ENCODE data around the gene SRCAP. TPM values are rescaled to one million over a fixed set of nuclear protein-coding genes. Genes with fewer than 3 reads are reported as not detected.
A peak's percentile ranks its signal among the peaks of the same experiment; 100 is the strongest.

The SRCAP gene
- 26.1 TPM for polyA plus RNA-seq (2013)

DNA sequence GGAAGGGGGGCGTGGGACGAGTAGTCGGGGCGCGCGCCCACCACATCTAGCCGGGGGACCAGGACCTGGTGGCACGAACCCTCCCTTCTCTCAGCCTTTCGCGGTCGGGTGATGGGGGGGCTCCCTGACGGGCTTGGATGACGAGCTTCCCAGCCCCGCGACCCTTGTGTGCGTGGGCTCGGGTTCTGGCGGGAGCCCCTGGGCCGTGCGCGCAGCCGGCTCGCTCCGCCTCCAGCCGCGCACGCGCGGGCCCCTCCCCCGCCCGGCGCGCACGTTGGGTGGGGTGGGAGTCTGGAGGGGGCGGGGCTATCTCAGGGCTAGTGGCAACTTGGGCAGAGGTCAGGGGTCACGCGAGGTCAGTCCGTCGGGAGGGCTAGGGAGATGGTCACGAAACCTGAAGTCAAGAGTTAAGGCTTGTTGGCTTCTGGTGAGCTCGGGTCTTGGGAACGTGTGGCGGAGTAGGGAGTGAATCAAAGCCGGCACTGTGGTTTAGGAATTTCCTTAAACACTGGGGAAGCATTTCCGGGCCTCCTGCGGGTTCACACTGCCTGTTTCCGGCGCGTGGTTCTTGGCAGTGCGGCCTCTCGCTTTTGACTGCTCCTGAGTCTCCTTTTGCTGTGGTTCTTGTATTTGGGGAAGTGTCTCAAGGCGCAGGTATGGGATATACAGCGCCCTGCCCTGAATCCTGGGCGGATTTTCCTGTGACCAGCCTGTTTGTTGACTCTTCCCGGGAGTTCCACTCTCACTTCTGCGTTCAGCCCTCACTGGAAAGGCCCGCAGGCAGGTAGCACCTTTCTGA lies at the start of gene SRCAP:
Gene SRCAP (plus strand): TSS at position 356 of the 799 bp plus-strand sequence. CDS start 1,654 bp downstream, outside the sequence.
- Histone ChIP-seq H3K36me3 (ENCODE audit: control insufficient read depth in 4 of 4, insufficient read depth in 4 of 4, low read length in 3 of 4) (peaks cover 3 to 36% (median 26%) of the 10 kb centered on the region in 4 experiments), H3K4me1 (ENCODE audit: control extremely low read depth in 1 of 4, control insufficient read depth in 4 of 4, insufficient read depth in 4 of 4, low read length in 3 of 4) (peaks cover 5 to 37% (median 35%) of the 10 kb centered on the region in 4 experiments), H3K4me3 (ENCODE audit: control insufficient read depth in 1 of 7, extremely low read depth in 1 of 7, insufficient read depth in 4 of 7, low read depth in 2 of 7, low read length in 6 of 7) (peak within 1 kb of the TSS; percentile 79 to 91 (median 89)), H3K9me3 (ENCODE audit: control extremely low read depth in 1 of 5, control insufficient read depth in 4 of 5, insufficient read depth in 2 of 5, low read depth in 1 of 5, low read length in 4 of 5) (no peaks in the 10 kb centered on the region), H3K27ac (ENCODE audit: insufficient read depth in 1 of 2, low read depth in 1 of 2, low read length in 2 of 2, poor library complexity in 1 of 2, severe bottlenecking in 2 of 2) (peak within 1 kb of the TSS; percentile 99 to 100), H3K27me3 (replicated peaks in 2 of 5; ENCODE audit: control insufficient read depth in 4 of 5, insufficient read depth in 5 of 5, low read length in 4 of 5) (no peaks in the 10 kb centered on the region)
- under 1% methylated on average over 41 of the region's 57 CpGs for WGBS (ENCODE audit: insufficient coverage)
- peak; percentile 52 to 85 (median 80) for DNase-seq
- CTCF ChIA-PET = interaction anchor here (1.0 kb wide), 2 partner anchors 23 to 70 kb away, joined by 3 read pairs; no protein-coding TSS in a partner anchor
- POLR2A ChIA-PET = interaction anchor here (3.3 kb wide), 1 partner anchor 40 kb away, joined by 17 read pairs; the partner anchor contains the start of gene FBRS

DNA sequence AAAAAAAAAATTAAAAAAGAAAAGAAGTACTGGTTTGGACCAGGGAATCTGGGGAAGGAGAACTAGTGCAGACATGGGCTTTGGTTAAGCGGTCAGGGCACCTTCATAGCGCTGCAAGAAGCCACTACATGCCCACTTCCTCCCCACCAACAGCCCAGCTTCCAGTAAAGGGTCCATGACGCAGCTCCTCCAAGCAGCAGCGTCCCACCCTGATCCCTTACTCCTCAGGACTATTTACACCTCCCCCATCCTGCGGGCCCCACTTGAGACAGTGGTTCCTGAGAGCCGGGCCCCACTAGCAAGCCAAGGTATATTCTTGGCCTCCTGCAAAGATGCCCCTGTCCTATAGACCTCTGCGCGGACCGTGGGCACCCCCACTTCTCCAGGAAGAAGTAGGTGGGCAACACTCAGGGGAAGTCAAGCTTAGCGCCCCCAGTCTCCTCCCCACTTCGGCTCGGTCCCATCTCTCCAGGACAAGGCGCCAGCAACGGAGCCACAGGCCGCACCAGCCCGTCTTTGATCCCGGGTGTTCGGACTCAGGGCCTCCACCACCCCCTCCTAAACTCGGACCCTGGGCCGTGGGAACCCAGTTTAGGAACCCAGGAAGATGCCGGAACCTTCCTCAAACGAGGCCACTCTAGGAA lies 49.1 kb upstream of the SRCAP start:
- DNase-seq = peak; percentile 79 to 94 (median 94)
- H3K4me1 ChIP-seq (ENCODE audit: control extremely low read depth in 1 of 4, control insufficient read depth in 4 of 4, insufficient read depth in 4 of 4, low read length in 3 of 4) = peaks cover 6 to 43% (median 32%) of the 10 kb centered on the region in 4 experiments
- H3K4me3 ChIP-seq (ENCODE audit: control insufficient read depth in 1 of 7, extremely low read depth in 1 of 7, insufficient read depth in 4 of 7, low read depth in 2 of 7, low read length in 6 of 7) = peak overlapping the region; percentile 30 to 98 (median 90)
- H3K27ac ChIP-seq (ENCODE audit: insufficient read depth in 1 of 2, low read depth in 1 of 2, low read length in 2 of 2, poor library complexity in 1 of 2, severe bottlenecking in 2 of 2) = peak overlapping the region; percentile 94 to 95
- H3K9me3 ChIP-seq (ENCODE audit: control extremely low read depth in 1 of 5, control insufficient read depth in 4 of 5, insufficient read depth in 2 of 5, low read depth in 1 of 5, low read length in 4 of 5) = no peaks in the 10 kb centered on the region
- CTCF ChIA-PET = interaction anchor here (0.6 to 2.8 kb wide), 12 partner anchors 8 to 558 kb away, joined by 3 to 19 read pairs (median 4); partner anchors contain the start of genes DCTPP1 and FBRS
- H3K36me3 ChIP-seq (ENCODE audit: control insufficient read depth in 4 of 4, insufficient read depth in 4 of 4, low read length in 3 of 4) = peaks cover 5 to 24% (median 20%) of the 10 kb centered on the region in 4 experiments
- 29% methylated on average over 17 of the region's 22 CpGs for WGBS (ENCODE audit: insufficient coverage)
- no peaks in the 10 kb centered on the region for H3K27me3 ChIP-seq (replicated peaks in 2 of 5; ENCODE audit: control insufficient read depth in 4 of 5, insufficient read depth in 5 of 5, low read length in 4 of 5)
- POLR2A ChIA-PET = interaction anchor here (1.0 to 2.8 kb wide), 3 partner anchors 10 to 78 kb away, joined by 5 to 26 read pairs (median 11); partner anchors contain the start of genes FBRS and ZNF688

DNA sequence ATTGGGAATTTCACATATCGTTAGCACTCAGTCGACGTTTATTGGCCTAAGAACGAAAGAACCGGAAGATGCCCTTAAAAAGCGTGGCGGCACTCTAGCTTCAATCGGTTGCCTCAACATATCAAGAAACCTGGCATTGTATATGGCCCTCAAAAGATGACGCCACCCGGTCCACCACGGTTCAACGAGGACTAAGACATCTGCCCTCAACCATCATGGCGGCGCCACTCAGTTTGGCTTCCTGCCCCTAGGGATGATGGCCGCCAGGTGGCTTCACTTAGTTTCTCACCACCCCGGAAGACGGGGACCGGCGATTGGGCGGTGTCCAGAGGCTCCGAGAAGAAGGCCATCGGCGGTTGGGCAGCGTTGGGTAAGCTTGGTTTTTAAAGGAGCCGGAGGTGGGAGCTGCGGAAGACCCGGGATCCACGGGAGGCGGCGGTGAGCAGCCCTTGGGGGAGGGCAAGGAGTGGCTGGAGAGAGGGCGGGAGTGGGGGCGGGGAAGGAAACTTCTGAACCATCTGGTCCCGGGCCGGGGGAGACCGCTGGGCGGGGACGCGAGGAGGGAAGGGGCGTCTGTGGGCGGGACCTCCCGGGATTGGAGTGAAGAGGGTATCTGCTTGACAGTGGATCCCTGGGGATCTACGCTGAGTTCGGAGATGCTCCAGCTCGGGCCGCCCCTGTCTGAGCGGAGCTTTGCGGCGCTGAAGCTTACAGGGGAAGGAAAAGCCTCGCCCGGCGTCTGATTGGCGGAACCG lies 48.4 kb upstream of the SRCAP start, which contains the start of gene PRR14:
Gene PRR14 (plus strand): TSS at position 592 of the 755 bp plus-strand sequence. CDS start 686 bp downstream, outside the sequence.
- DNase-seq = peak; percentile 100
- Histone ChIP-seq H3K36me3 (ENCODE audit: control insufficient read depth in 4 of 4, insufficient read depth in 4 of 4, low read length in 3 of 4) (peaks cover 7 to 31% (median 27%) of the 10 kb centered on the region in 4 experiments), H3K9me3 (ENCODE audit: control extremely low read depth in 1 of 5, control insufficient read depth in 4 of 5, insufficient read depth in 2 of 5, low read depth in 1 of 5, low read length in 4 of 5) (no peaks in the 10 kb centered on the region), H3K4me3 (ENCODE audit: control insufficient read depth in 1 of 7, extremely low read depth in 1 of 7, insufficient read depth in 4 of 7, low read depth in 2 of 7, low read length in 6 of 7) (peak within 1 kb of the TSS; percentile 60 to 98 (median 90)), H3K27ac (ENCODE audit: insufficient read depth in 1 of 2, low read depth in 1 of 2, low read length in 2 of 2, poor library complexity in 1 of 2, severe bottlenecking in 2 of 2) (peak within 1 kb of the TSS; percentile 94 to 95), H3K27me3 (replicated peaks in 2 of 5; ENCODE audit: control insufficient read depth in 4 of 5, insufficient read depth in 5 of 5, low read length in 4 of 5) (no peaks in the 10 kb centered on the region), H3K4me1 (ENCODE audit: control extremely low read depth in 1 of 4, control insufficient read depth in 4 of 4, insufficient read depth in 4 of 4, low read length in 3 of 4) (peaks cover 6 to 43% (median 32%) of the 10 kb centered on the region in 4 experiments)
- under 1% methylated on average over 41 of the region's 53 CpGs for WGBS (ENCODE audit: insufficient coverage)
- CTCF ChIA-PET = interaction anchor here (0.9 to 2.8 kb wide), 11 partner anchors 9 to 221 kb away, joined by 3 to 19 read pairs (median 4); partner anchors contain the start of gene DCTPP1
- POLR2A ChIA-PET = interaction anchor here (1.0 to 2.8 kb wide), 3 partner anchors 9 to 79 kb away, joined by 5 to 26 read pairs (median 11); partner anchors contain the start of genes FBRS and ZNF688

GRCh38 chr16:30651124-30652004 lies 47.6 kb upstream of the SRCAP start:
- no peaks in the 10 kb centered on the region for H3K9me3 ChIP-seq (ENCODE audit: control extremely low read depth in 1 of 5, control insufficient read depth in 4 of 5, insufficient read depth in 2 of 5, low read depth in 1 of 5, low read length in 4 of 5)
- peaks cover 7 to 39% (median 34%) of the 10 kb centered on the region in 4 experiments for H3K36me3 ChIP-seq (ENCODE audit: control insufficient read depth in 4 of 4, insufficient read depth in 4 of 4, low read length in 3 of 4)
- ChIA-PET CTCF (interaction anchor here (0.9 to 2.8 kb wide), 9 partner anchors 8 to 85 kb away, joined by 3 to 19 read pairs (median 4); no protein-coding TSS in a partner anchor), POLR2A (interaction anchor here (1.9 to 2.8 kb wide), 2 partner anchors 8 to 80 kb away, joined by 11 to 26 read pairs; partner anchors contain the start of genes FBRS and ZNF688)
- peaks cover 6 to 43% (median 32%) of the 10 kb centered on the region in 4 experiments for H3K4me1 ChIP-seq (ENCODE audit: control extremely low read depth in 1 of 4, control insufficient read depth in 4 of 4, insufficient read depth in 4 of 4, low read length in 3 of 4)
- H3K27me3 ChIP-seq (replicated peaks in 2 of 5; ENCODE audit: control insufficient read depth in 4 of 5, insufficient read depth in 5 of 5, low read length in 4 of 5) = no peaks in the 10 kb centered on the region
- under 1% methylated on average over 61 of the region's 71 CpGs for WGBS (ENCODE audit: insufficient coverage)
- H3K27ac ChIP-seq (ENCODE audit: insufficient read depth in 1 of 2, low read depth in 1 of 2, low read length in 2 of 2, poor library complexity in 1 of 2, severe bottlenecking in 2 of 2) = peak overlapping the region; percentile 94 to 95
- peak; percentile 79 to 89 (median 89) for DNase-seq
- H3K4me3 ChIP-seq (ENCODE audit: control insufficient read depth in 1 of 7, extremely low read depth in 1 of 7, insufficient read depth in 4 of 7, low read depth in 2 of 7, low read length in 6 of 7) = peak overlapping the region; percentile 60 to 98 (median 90)

DNA sequence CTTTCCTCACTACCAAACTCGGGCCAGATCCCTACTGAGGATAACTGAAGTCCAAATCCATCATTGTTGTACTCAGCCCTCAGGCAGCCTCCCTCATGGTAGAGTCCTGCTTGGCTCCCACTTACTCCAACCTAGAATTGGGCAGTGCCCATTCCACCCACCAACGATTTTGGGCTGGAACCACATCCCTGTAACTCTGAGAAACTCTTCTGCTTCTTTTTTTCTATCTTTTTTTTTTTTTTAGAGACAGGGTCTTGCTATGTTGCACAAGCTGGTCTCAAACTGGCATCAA lies 47.0 kb upstream of the SRCAP start:
- H3K9me3 ChIP-seq (ENCODE audit: control extremely low read depth in 1 of 5, control insufficient read depth in 4 of 5, insufficient read depth in 2 of 5, low read depth in 1 of 5, low read length in 4 of 5) = no peaks in the 10 kb centered on the region
- ChIA-PET CTCF (interaction anchor here (2.8 kb wide), 1 partner anchor 42 kb away, joined by 19 read pairs; no protein-coding TSS in a partner anchor), POLR2A (interaction anchor here (2.8 kb wide), 1 partner anchor 80 kb away, joined by 11 read pairs; the partner anchor contains the start of gene ZNF688)
- 11% methylated on average over 1 of the region's 2 CpGs for WGBS (ENCODE audit: insufficient coverage)
- H3K27ac ChIP-seq (ENCODE audit: insufficient read depth in 1 of 2, low read depth in 1 of 2, low read length in 2 of 2, poor library complexity in 1 of 2, severe bottlenecking in 2 of 2) = peak overlapping the region in 1 of 2 experiments; percentile 64
- peaks cover 6 to 43% (median 36%) of the 10 kb centered on the region in 4 experiments for H3K4me1 ChIP-seq (ENCODE audit: control extremely low read depth in 1 of 4, control insufficient read depth in 4 of 4, insufficient read depth in 4 of 4, low read length in 3 of 4)
- peak overlapping the region; percentile 56 to 98 (median 90) for H3K4me3 ChIP-seq (ENCODE audit: control insufficient read depth in 1 of 7, extremely low read depth in 1 of 7, insufficient read depth in 4 of 7, low read depth in 2 of 7, low read length in 6 of 7)
- H3K27me3 ChIP-seq (replicated peaks in 2 of 5; ENCODE audit: control insufficient read depth in 4 of 5, insufficient read depth in 5 of 5, low read length in 4 of 5) = no peaks in the 10 kb centered on the region
- DNase-seq = no peak
- H3K36me3 ChIP-seq (ENCODE audit: control insufficient read depth in 4 of 4, insufficient read depth in 4 of 4, low read length in 3 of 4) = peaks cover 7 to 45% (median 37%) of the 10 kb centered on the region in 4 experiments
